Osteoblast (primary cell): ENCODE data around the gene MAN1C1. TPM values are rescaled to one million over a fixed set of nuclear protein-coding genes. Genes with fewer than 3 reads are reported as not detected.
A peak's percentile ranks its signal among the peaks of the same experiment; 100 is the strongest.

Experiments used
- DNase-seq: peaks from one replicate; pipeline ENCODE4 v3.0.0; 2011; ENCODE audit warnings: low spot score, mixed read lengths; ENCODE audit not compliant: insufficient read length; ENCODE audit errors: missing footprints
- H2AFZ ChIP-seq: 2 replicates; pipeline ENCODE4 v1.6.0; 2011; ENCODE audit warnings: mild to moderate bottlenecking, low read length
- H3K27ac ChIP-seq: 2 replicates; pipeline ENCODE4 v1.5.1; 2011; ENCODE audit warnings: mild to moderate bottlenecking, low read depth, low read length, moderate library complexity
- H3K27me3 ChIP-seq: 2 replicates; pipeline ENCODE4 v1.6.0; 2012; ENCODE audit warnings: mild to moderate bottlenecking, control low read depth, inconsistent platforms, low read length, moderate library complexity; ENCODE audit not compliant: insufficient read depth
- H3K36me3 ChIP-seq: 2 replicates; pipeline ENCODE4 v1.5.1; 2011; ENCODE audit warnings: mild to moderate bottlenecking, low read length, control low read depth, moderate library complexity; ENCODE audit not compliant: insufficient read depth
- H3K4me1 ChIP-seq: 2 replicates; pipeline ENCODE4 v1.5.1; 2011; ENCODE audit warnings: mild to moderate bottlenecking, low read length, control low read depth, moderate library complexity; ENCODE audit not compliant: insufficient read depth
- H3K4me2 ChIP-seq: 2 replicates; pipeline ENCODE4 v1.6.0; 2011; ENCODE audit warnings: mild to moderate bottlenecking, low read length; ENCODE audit not compliant: insufficient read depth
- H3K4me3 ChIP-seq: fragments of 200-600 bp; sonication (generic); 3 replicates; pipeline ENCODE4 v1.5.1; 2012; ENCODE audit warnings: mild to moderate bottlenecking, low read length, inconsistent platforms; ENCODE audit not compliant: insufficient read depth
- H3K79me2 ChIP-seq: 2 replicates; pipeline ENCODE4 v1.6.0; 2012; ENCODE audit warnings: mild to moderate bottlenecking, low read length, control low read depth, inconsistent platforms; ENCODE audit not compliant: insufficient read depth
- H3K9me3 ChIP-seq: 2 replicates; pipeline ENCODE4 v1.5.1; 2011; ENCODE audit warnings: low read depth, low read length, control low read depth
- H4K20me1 ChIP-seq: 2 replicates; pipeline ENCODE4 v1.6.0; 2012; ENCODE audit warnings: mild to moderate bottlenecking, low read length, control low read depth; ENCODE audit not compliant: insufficient read depth
- total RNA-seq: library from RNA; depleted of rRNA; stranded (reverse); fragments of >200 nt; gene quantifications from 2 replicates; pipeline ENCODE4 v1.2.3, GENCODE V29; 2012
- TF ChIP-seq, protein P1 (sequence below): IDR thresholded peaks from 2 replicates; pipeline ENCODE4 v1.5.1; 2011; ENCODE audit warnings: mild to moderate bottlenecking, low read depth, low read length, moderate library complexity; ENCODE audit errors: extremely low read depth

MAN1C1 gene
- total RNA-seq, 1 donor = 16.3 TPM

DNA sequence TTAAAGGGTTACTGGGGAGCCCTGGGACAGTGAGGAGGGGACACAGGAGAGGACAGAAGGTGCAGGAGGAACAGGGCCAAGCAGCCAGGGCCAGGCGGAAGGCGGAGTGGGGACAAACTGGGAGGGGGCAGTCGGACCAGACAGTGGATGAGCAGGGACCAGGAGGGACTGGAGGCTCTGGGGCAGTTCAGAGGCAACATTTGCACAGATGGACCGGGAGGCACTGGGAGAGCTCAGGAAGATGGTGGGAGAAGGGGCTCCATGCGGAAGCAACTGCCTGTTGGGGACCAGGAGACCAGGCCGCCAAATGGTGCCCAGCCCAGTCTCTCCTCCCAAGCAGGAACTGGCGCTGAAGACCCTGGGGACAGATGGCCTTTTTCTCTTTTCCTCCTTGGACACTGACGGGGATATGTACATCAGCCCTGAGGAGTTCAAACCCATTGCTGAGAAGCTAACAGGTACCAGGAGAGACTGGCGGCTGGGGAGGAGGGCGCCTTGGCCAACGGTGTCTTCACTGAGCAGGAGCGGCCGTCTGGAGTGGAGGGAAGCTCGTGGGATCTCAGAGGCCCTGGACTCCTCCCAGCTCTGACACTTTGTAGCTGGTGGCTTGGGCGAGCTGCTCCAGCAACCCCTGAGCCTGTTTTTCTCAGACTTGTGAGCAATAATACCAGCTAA lies 184.2 kb downstream of the MAN1C1 start:
- peaks cover 7% of the 10 kb centered on the region for H4K20me1 ChIP-seq
- H3K4me2 ChIP-seq = peak overlapping the region; percentile 82
- H2AFZ ChIP-seq = peak overlapping the region; percentile 72
- no peaks in the 10 kb centered on the region for H3K27me3 ChIP-seq
- H3K79me2 ChIP-seq = peaks cover 34% of the 10 kb centered on the region
- peak overlapping the region; percentile 79 for H3K4me3 ChIP-seq
- H3K9me3 ChIP-seq = no peaks in the 10 kb centered on the region
- DNase-seq = peak; percentile 91
- peaks cover 11% of the 10 kb centered on the region for H3K36me3 ChIP-seq
- TF ChIP-seq, protein P1, sequence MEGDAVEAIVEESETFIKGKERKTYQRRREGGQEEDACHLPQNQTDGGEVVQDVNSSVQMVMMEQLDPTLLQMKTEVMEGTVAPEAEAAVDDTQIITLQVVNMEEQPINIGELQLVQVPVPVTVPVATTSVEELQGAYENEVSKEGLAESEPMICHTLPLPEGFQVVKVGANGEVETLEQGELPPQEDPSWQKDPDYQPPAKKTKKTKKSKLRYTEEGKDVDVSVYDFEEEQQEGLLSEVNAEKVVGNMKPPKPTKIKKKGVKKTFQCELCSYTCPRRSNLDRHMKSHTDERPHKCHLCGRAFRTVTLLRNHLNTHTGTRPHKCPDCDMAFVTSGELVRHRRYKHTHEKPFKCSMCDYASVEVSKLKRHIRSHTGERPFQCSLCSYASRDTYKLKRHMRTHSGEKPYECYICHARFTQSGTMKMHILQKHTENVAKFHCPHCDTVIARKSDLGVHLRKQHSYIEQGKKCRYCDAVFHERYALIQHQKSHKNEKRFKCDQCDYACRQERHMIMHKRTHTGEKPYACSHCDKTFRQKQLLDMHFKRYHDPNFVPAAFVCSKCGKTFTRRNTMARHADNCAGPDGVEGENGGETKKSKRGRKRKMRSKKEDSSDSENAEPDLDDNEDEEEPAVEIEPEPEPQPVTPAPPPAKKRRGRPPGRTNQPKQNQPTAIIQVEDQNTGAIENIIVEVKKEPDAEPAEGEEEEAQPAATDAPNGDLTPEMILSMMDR = no peak
- H3K4me1 ChIP-seq = peaks cover 32% of the 10 kb centered on the region
- peak overlapping the region; percentile 23 for H3K27ac ChIP-seq

DNA sequence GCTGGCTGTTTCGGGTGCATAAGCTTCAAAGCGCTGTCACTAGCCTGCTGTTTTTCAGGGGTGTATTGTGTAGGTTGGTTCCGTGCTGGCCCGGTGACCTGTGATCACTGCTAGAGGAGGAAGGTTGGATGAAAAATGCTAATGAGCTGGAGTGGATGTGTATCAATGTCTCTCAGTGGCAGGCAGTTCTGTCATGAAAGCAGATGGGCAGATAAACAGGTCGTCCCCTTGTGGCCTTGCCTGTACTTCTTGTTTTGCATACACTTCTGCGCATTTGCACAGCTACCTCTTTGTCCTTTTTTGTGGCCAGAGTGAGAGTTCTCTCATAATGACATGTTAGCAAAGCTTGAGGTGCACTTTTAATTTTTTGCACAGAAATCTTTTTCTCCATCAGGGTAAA lies 186.3 kb downstream of the MAN1C1 start:
- no peaks in the 10 kb centered on the region for H3K9me3 ChIP-seq
- DNase-seq = peak; percentile 78
- H3K79me2 ChIP-seq = peaks cover 34% of the 10 kb centered on the region
- no peak overlapping the region for H3K4me2 ChIP-seq
- H3K4me1 ChIP-seq = peaks cover 40% of the 10 kb centered on the region
- TF ChIP-seq, protein P1 = no peak
- H3K27me3 ChIP-seq = no peaks in the 10 kb centered on the region
- H3K27ac ChIP-seq = no peak overlapping the region
- H3K36me3 ChIP-seq = peaks cover 16% of the 10 kb centered on the region
- H4K20me1 ChIP-seq = peaks cover 19% of the 10 kb centered on the region
- no peak overlapping the region for H2AFZ ChIP-seq
- no peak overlapping the region for H3K4me3 ChIP-seq

DNA sequence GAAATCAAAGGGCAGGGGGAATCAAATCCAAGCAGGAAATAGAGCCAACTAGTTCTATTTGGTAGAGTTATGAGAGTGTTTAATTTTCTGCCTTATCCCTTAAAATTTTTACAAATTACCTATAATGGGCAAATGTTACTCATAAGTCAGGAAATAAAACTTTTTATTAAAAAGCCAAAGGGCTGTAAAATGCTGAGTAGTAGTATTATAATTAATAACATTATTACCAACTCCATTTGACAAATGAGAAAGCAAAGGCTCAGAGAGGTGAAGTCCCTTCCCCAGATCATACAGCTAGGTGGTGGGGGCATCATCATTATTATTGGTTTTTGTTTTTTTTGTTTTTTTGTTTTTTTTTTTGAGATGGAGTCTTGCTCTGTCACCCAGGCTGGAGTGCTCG lies 186.8 kb downstream of the MAN1C1 start:
- H4K20me1 ChIP-seq = peaks cover 19% of the 10 kb centered on the region
- TF ChIP-seq, protein P1 = no peak
- H3K4me2 ChIP-seq = no peak overlapping the region

DNA sequence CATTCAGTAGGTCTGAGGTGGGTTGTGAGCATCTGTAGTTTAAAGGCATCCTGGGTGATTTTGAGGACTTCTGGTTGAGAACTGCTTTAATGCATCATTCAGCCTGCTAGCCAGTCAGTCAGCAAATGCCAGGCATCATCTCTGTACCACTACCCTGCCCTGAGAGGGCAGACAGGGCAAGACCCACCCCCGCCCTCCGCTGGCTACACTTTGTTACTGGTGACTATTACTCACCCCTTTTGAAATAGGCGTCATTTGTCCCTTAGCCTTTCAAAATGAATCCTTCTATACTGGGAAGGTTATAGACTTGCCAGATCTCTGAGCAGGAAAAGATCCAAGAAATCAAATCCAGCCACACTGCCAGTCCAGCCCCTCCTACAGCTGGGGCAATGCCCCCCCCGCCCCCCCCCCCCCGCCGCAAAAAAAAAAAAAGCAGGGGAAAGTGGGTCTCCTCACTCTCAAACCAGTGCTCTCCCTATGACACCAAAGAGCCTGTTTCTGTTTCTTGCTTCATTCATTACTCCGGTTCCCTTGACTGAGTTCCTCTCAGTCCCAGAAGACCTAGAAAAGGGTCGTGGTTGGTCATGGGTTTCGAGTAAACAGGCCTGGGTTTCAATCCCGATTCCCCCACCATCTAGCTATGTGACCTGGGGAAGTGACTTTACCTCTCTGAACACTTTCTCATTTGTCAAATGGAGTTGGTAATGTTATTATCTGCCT lies 187.8 kb downstream of the MAN1C1 start:
- peak overlapping the region; percentile 51 for H3K4me2 ChIP-seq
- peak; percentile 99 for DNase-seq
- H3K4me3 ChIP-seq = no peak overlapping the region
- TF ChIP-seq, protein P1 = no peak
- peaks cover 19% of the 10 kb centered on the region for H4K20me1 ChIP-seq
- peaks cover 40% of the 10 kb centered on the region for H3K4me1 ChIP-seq
- peaks cover 28% of the 10 kb centered on the region for H3K36me3 ChIP-seq
- peak overlapping the region; percentile 77 for H3K27ac ChIP-seq
- no peaks in the 10 kb centered on the region for H3K27me3 ChIP-seq
- peaks cover 34% of the 10 kb centered on the region for H3K79me2 ChIP-seq
- no peak overlapping the region for H2AFZ ChIP-seq
- no peaks in the 10 kb centered on the region for H3K9me3 ChIP-seq

More for the DNA sequence above, 186.8 kb downstream of the MAN1C1 start:
- H3K4me3 ChIP-seq = no peak overlapping the region
- no peaks in the 10 kb centered on the region for H3K9me3 ChIP-seq
- H3K4me1 ChIP-seq = peaks cover 40% of the 10 kb centered on the region
- no peak overlapping the region for H2AFZ ChIP-seq
- H3K27me3 ChIP-seq = no peaks in the 10 kb centered on the region
- peaks cover 34% of the 10 kb centered on the region for H3K79me2 ChIP-seq
- peaks cover 18% of the 10 kb centered on the region for H3K36me3 ChIP-seq
- no peak for DNase-seq
- H3K27ac ChIP-seq = no peak overlapping the region
